Trophoblast cell (in vitro differentiated cells and primary cell): ENCODE measurements around the gene PTGER1.

Experiments
- DNase-seq, 2 donors: peaks; one replicate each; pipeline ENCODE4 v3.0.0-alpha.2; 2016
- H2AFZ ChIP-seq: 2 replicates; pipeline ENCODE4 v1.6.1; 2013; ENCODE audit warnings: low read length, moderate library complexity, mild to moderate bottlenecking; ENCODE audit not compliant: insufficient read depth, poor library complexity
- H2AK5ac ChIP-seq: 2 replicates; pipeline ENCODE4 v1.6.1; 2013; ENCODE audit warnings: mild to moderate bottlenecking, low read length
- H2BK120ac ChIP-seq: 2 replicates; pipeline ENCODE4 v1.6.1; 2013; ENCODE audit warnings: low read length, mild to moderate bottlenecking, moderate library complexity; ENCODE audit not compliant: insufficient read depth, poor library complexity
- H2BK12ac ChIP-seq: 2 replicates; pipeline ENCODE4 v1.6.1; 2013; ENCODE audit warnings: mild to moderate bottlenecking, low read length, moderate library complexity
- H2BK5ac ChIP-seq: 2 replicates; pipeline ENCODE4 v1.6.1; 2013; ENCODE audit warnings: low read length, low read depth, moderate library complexity, mild to moderate bottlenecking; ENCODE audit not compliant: poor library complexity
- H3K14ac ChIP-seq: 2 replicates; pipeline ENCODE4 v1.6.1; 2013; ENCODE audit warnings: mild to moderate bottlenecking, low read length
- H3K18ac ChIP-seq: 2 replicates; pipeline ENCODE4 v1.6.1; 2013; ENCODE audit warnings: mild to moderate bottlenecking, low read length
- H3K23ac ChIP-seq: 2 replicates; pipeline ENCODE4 v1.6.1; 2013; ENCODE audit warnings: low read length
- H3K27ac ChIP-seq: 2 replicates; pipeline ENCODE4 v1.5.1; 2013; ENCODE audit warnings: low read depth, mild to moderate bottlenecking, inconsistent platforms, low read length, moderate library complexity
- H3K27me3 ChIP-seq: 2 replicates; pipeline ENCODE4 v1.6.1; 2013; ENCODE audit warnings: inconsistent platforms, mild to moderate bottlenecking, low read length, moderate library complexity; ENCODE audit not compliant: insufficient read depth
- H3K36me3 ChIP-seq, 2 experiments: 1 replicate in 1 of 2; 2 replicates in 1 of 2; pipeline ENCODE4 v1.6.1; 2013; ENCODE audit warnings: low read length in 2 of 2, mild to moderate bottlenecking in 2 of 2, moderate library complexity in 1 of 2; ENCODE audit not compliant: insufficient read depth in 2 of 2, control insufficient read depth in 1 of 2
- H3K4ac ChIP-seq: 2 replicates; pipeline ENCODE4 v1.6.1; 2013; ENCODE audit warnings: low read depth, mild to moderate bottlenecking, low read length, moderate library complexity
- H3K4me1 ChIP-seq, 2 experiments: 1 replicate in 1 of 2; 2 replicates in 1 of 2; pipeline ENCODE4 v1.6.1; 2013; ENCODE audit warnings: low read length in 2 of 2, mild to moderate bottlenecking in 2 of 2, moderate library complexity in 1 of 2; ENCODE audit not compliant: insufficient read depth in 2 of 2, control insufficient read depth in 1 of 2
- H3K4me2 ChIP-seq: 2 replicates; pipeline ENCODE4 v1.6.1; 2013; ENCODE audit warnings: inconsistent platforms, mild to moderate bottlenecking, low read length, moderate library complexity
- H3K4me3 ChIP-seq: 2 replicates; pipeline ENCODE4 v1.5.1; 2013; ENCODE audit warnings: mild to moderate bottlenecking, low read depth, low read length, inconsistent platforms
- H3K79me1 ChIP-seq: one replicate; pipeline ENCODE4 v1.6.1; 2013; ENCODE audit warnings: low read length
- H3K79me2 ChIP-seq: 2 replicates; pipeline ENCODE4 v1.6.1; 2013; ENCODE audit warnings: low read length, mild to moderate bottlenecking; ENCODE audit not compliant: control insufficient read depth, insufficient read depth, poor library complexity
- H3K9ac ChIP-seq: 2 replicates; pipeline ENCODE4 v1.6.1; 2013; ENCODE audit warnings: mild to moderate bottlenecking, low read length
- H3K9me3 ChIP-seq: 2 replicates; pipeline ENCODE4 v1.6.1; 2013; ENCODE audit warnings: low read depth, mild to moderate bottlenecking, control low read depth, inconsistent platforms, low read length; ENCODE audit not compliant: insufficient read depth
- H4K12ac ChIP-seq: 2 replicates; pipeline ENCODE4 v1.6.1; 2013; ENCODE audit warnings: low read depth, mild to moderate bottlenecking, low read length, moderate library complexity
- H4K8ac ChIP-seq: 2 replicates; pipeline ENCODE4 v1.6.1; 2013; ENCODE audit warnings: low read depth, mild to moderate bottlenecking, low read length, moderate library complexity
- H4K91ac ChIP-seq: one replicate; pipeline ENCODE4 v1.6.1; 2013; ENCODE audit warnings: low read depth, mild to moderate bottlenecking, low read length, moderate library complexity
- WGBS: extraction: QIAGEN DNeasy Blood & Tissue Kit; methylation state at CpG from one replicate; pipeline ENCODE4 v1.1.7; 2013; ENCODE audit warnings: missing lambda C conversion rate; ENCODE audit not compliant: insufficient read length, insufficient coverage; ENCODE audit errors: extremely low coverage; 5-methylcytosine and 5-hydroxymethylcytosine counted together

The PTGER1 gene

DNA sequence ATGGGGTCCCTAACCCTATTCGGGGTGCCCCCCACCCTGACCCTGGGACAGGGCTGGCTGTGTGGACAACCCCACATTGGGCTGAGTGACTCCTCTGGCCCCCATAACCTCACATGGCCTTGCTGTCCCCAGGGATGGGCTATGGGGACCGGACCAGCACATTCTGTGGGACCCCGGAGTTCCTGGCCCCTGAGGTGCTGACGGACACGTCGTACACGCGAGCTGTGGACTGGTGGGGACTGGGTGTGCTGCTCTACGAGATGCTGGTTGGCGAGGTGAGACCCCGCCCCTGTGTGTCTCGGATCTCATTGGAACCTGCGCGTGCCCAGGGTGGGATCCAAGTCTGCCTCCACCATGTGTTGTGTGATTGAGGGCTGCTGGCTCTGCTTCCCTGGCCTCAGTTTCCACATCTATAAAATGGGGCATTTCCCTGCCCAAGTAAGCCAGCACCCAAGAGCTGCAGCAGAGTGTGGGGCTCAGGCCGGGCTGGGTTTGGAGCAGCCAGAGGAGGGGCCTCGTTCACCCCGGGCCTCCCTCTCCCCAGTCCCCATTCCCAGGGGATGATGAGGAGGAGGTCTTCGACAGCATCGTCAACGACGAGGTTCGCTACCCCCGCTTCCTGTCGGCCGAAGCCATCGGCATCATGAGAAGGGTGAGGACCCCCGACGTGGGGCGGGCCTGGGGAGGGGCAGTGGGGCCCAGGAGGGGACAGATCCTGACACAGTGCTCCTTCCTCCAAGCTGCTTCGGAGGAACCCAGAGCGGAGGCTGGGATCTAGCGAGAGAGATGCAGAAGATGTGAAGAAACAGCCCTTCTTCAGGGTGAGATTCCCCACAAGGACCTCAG, 4.9 kb downstream of the PTGER1 start:
- H3K27me3 ChIP-seq, result no peaks in the 10 kb centered on the region
- no peak overlapping the region for H2AK5ac ChIP-seq
- H4K12ac ChIP-seq, result no peak overlapping the region
- no peak overlapping the region for H3K4me3 ChIP-seq
- DNase-seq, result no peak
- peaks cover 0 to 8% of the 10 kb centered on the region in 2 experiments for H3K4me1 ChIP-seq
- no peak overlapping the region for H2BK12ac ChIP-seq
- H2BK5ac ChIP-seq, result no peak overlapping the region
- no peak overlapping the region for H3K4ac ChIP-seq
- no peak overlapping the region for H3K9ac ChIP-seq
- no peak overlapping the region for H3K14ac ChIP-seq
- H4K91ac ChIP-seq, result no peak overlapping the region
- H2BK120ac ChIP-seq, result no peak overlapping the region
- no peaks in the 10 kb centered on the region for H3K79me2 ChIP-seq
- peaks cover 2 to 3% of the 10 kb centered on the region in 2 experiments for H3K36me3 ChIP-seq
- WGBS, result no CpG with 5 or more reads among the region's 32 CpGs
- no peaks in the 10 kb centered on the region for H3K79me1 ChIP-seq
- no peak overlapping the region for H4K8ac ChIP-seq
- peaks cover 2% of the 10 kb centered on the region for H3K9me3 ChIP-seq
- no peak overlapping the region for H3K27ac ChIP-seq
- H2AFZ ChIP-seq, result no peak overlapping the region
- H3K18ac ChIP-seq, result no peak overlapping the region
- H3K23ac ChIP-seq, result no peak overlapping the region
- H3K4me2 ChIP-seq, result no peak overlapping the region

DNA sequence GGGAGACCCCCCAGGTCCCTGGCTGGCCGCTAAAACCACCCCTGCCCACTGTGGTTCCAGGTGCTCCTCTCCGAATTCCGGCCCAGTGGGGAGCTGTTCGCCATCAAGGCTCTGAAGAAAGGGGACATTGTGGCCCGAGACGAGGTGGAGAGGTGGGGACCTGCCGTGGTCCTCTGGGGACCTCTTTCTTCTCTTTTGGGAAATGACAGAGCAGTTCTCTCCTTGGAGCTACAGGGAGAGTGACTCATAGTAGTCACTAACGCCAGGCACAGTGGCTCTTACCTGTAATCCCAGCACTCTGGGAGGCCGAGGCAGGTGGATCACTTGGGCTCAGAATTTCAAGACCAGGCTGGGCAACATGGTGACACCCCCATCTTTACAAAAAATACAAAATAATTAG, 7.3 kb downstream of the PTGER1 start:
- Histone ChIP-seq H4K91ac (no peak overlapping the region), H3K27me3 (no peaks in the 10 kb centered on the region), H4K8ac (no peak overlapping the region), H3K9ac (no peak overlapping the region), H3K79me2 (no peaks in the 10 kb centered on the region), H3K23ac (no peak overlapping the region), H3K79me1 (no peaks in the 10 kb centered on the region), H3K4me2 (no peak overlapping the region), H3K27ac (no peak overlapping the region), H3K14ac (no peak overlapping the region), H2AK5ac (no peak overlapping the region), H3K4me1 (peaks cover 0 to 9% of the 10 kb centered on the region in 2 experiments), H2AFZ (no peak overlapping the region), H2BK5ac (no peak overlapping the region), H3K4ac (no peak overlapping the region), H4K12ac (no peak overlapping the region), H3K9me3 (peaks cover 2% of the 10 kb centered on the region), H3K4me3 (no peak overlapping the region), H3K18ac (no peak overlapping the region), H2BK120ac (no peak overlapping the region), H2BK12ac (no peak overlapping the region), H3K36me3 (peaks cover 2 to 3% of the 10 kb centered on the region in 2 experiments)
- no peak for DNase-seq
- WGBS, result no CpG with 5 or more reads among the region's 9 CpGs

DNA sequence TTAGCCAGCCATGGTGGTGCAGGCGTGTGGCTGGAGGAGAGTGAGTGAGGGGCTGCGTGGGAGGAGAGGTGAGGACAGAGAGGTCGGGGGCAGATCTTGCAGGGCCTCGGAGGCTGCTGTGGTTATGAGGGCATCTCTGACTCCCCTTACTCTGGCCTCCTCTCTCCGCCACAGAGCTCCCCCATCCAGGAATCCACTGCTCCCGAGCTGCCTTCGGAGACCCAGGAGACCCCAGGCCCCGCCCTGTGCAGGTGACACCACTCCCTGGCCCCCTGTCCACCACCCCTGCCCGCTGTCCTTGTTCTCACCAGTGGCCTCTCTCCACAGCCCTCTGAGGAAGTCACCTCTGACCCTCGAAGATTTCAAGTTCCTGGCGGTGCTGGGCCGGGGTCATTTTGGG, 7.8 kb downstream of the PTGER1 start:
- Histone ChIP-seq H3K27me3 (no peaks in the 10 kb centered on the region), H2BK12ac (no peak overlapping the region), H3K14ac (no peak overlapping the region), H3K4ac (no peak overlapping the region), H4K8ac (no peak overlapping the region), H3K27ac (no peak overlapping the region), H2AFZ (no peak overlapping the region), H4K12ac (no peak overlapping the region), H3K9ac (no peak overlapping the region), H3K36me3 (peaks cover 2 to 3% of the 10 kb centered on the region in 2 experiments), H2AK5ac (no peak overlapping the region), H3K79me1 (no peaks in the 10 kb centered on the region), H4K91ac (no peak overlapping the region), H2BK120ac (no peak overlapping the region), H3K23ac (no peak overlapping the region), H2BK5ac (no peak overlapping the region), H3K4me3 (no peak overlapping the region), H3K4me2 (no peak overlapping the region), H3K9me3 (peaks cover 2% of the 10 kb centered on the region), H3K79me2 (no peaks in the 10 kb centered on the region), H3K4me1 (peaks cover 0 to 5% of the 10 kb centered on the region in 2 experiments), H3K18ac (no peak overlapping the region)
- no peak for DNase-seq
- no CpG with 5 or more reads among the region's 12 CpGs for WGBS

DNA sequence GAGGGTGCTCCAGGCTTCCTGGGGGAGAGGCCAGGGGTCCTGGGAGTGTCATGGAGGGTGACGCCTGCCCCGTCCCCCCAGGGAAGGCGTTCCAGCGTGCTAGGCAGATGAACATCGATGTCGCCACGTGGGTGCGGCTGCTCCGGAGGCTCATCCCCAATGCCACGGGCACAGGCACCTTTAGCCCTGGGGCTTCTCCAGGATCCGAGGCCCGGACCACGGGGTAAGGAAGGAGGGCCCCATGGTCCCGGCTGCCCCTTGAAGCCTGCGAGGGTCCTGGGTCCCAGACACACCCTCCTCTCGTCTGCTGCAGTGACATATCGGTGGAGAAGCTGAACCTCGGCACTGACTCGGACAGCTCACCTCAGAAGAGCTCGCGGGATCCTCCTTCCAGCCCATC, 11.4 kb downstream of the PTGER1 start:
- Histone ChIP-seq H3K79me1 (no peaks in the 10 kb centered on the region), H3K4me1 (peaks cover 0 to 3% of the 10 kb centered on the region in 2 experiments), H2BK12ac (no peak overlapping the region), H4K8ac (no peak overlapping the region), H3K4ac (no peak overlapping the region), H2BK120ac (no peak overlapping the region), H3K36me3 (no peaks in the 10 kb centered on the region), H3K9ac (no peak overlapping the region), H2AK5ac (no peak overlapping the region), H4K91ac (no peak overlapping the region), H3K9me3 (no peaks in the 10 kb centered on the region), H3K4me3 (no peak overlapping the region), H2AFZ (no peak overlapping the region), H3K4me2 (no peak overlapping the region), H3K23ac (no peak overlapping the region), H3K27me3 (no peaks in the 10 kb centered on the region), H4K12ac (no peak overlapping the region), H2BK5ac (no peak overlapping the region), H3K18ac (no peak overlapping the region), H3K14ac (no peak overlapping the region), H3K27ac (no peak overlapping the region), H3K79me2 (no peaks in the 10 kb centered on the region)
- no peak for DNase-seq
- WGBS, result no CpG with 5 or more reads among the region's 21 CpGs
